PC-3 (cell line): ENCODE results near the gene SLC32A1. TPM values are rescaled to one million over a fixed set of nuclear protein-coding genes. Genes with fewer than 3 reads are reported as not detected.

Source experiments
- ATAC-seq: fragments of 200-7000 bp; cut with Tn5 transposase; 2 replicates; pipeline ENCODE4 v1.9.1; 2020; ENCODE audit warnings: mild to moderate bottlenecking, moderate library complexity
- BruUV-seq: library from RNA; stranded (reverse); fragments of 400-500 nt; replicated peaks from 2 replicates; lab custom pipeline; 2021; lab: Mats Ljungman, UMichigan
- CTCF ChIA-PET: fragments of 300-600 bp; sonication (Branson Sonifier 250); formaldehyde crosslinking; loops from one replicate; lab custom pipeline; 2022; ENCODE audit warnings: antibody characterized with exemption; lab: Charles Lee
- POLR2A ChIA-PET: fragments of 300-600 bp; sonication (Branson Sonifier 250); formaldehyde crosslinking; loops from one replicate; lab custom pipeline; 2022; ENCODE audit warnings: antibody characterized with exemption; ENCODE audit not compliant: unreplicated experiment; lab: Charles Lee
- DNase-seq: peaks from one replicate; pipeline ENCODE4 v3.0.0-alpha.2; 2015
- H2AFZ ChIP-seq: fragments of 300-600 bp; sonication (generic); 2 replicates; pipeline ENCODE4 v1.6.0; 2016; ENCODE audit warnings: antibody characterized with exemption, low read length
- H3F3A ChIP-seq: fragments of 300-600 bp; sonication (generic); one replicate; pipeline ENCODE4 v1.6.0; 2017; ENCODE audit warnings: antibody characterized with exemption, low read length, control low read depth, mild to moderate bottlenecking; ENCODE audit not compliant: unreplicated experiment
- H3K27ac ChIP-seq: fragments of 300-600 bp; sonication (generic); 2 replicates; pipeline ENCODE4 v1.5.1; 2016; ENCODE audit warnings: mild to moderate bottlenecking, low read length
- H3K27me3 ChIP-seq: fragments of 300-600 bp; sonication (generic); 2 replicates; pipeline ENCODE4 v1.6.1; 2016; ENCODE audit warnings: low read length, mixed read lengths
- H3K36me3 ChIP-seq: fragments of 300-600 bp; sonication (generic); 2 replicates; pipeline ENCODE4 v1.6.1; 2016; ENCODE audit warnings: low read depth, mixed run types, low read length, mixed read lengths
- H3K4me1 ChIP-seq: fragments of 300-600 bp; sonication (generic); 2 replicates; pipeline ENCODE4 v1.5.1; 2016; ENCODE audit warnings: low read length; ENCODE audit not compliant: insufficient read depth
- H3K4me2 ChIP-seq: fragments of 300-600 bp; sonication (generic); 2 replicates; pipeline ENCODE4 v1.6.0; 2016; ENCODE audit warnings: low read length
- H3K4me3 ChIP-seq: fragments of 300-600 bp; sonication (generic); 2 replicates; pipeline ENCODE4 v1.5.1; 2016; ENCODE audit warnings: mild to moderate bottlenecking, low read length, mixed read lengths
- H3K79me2 ChIP-seq: fragments of 300-600 bp; sonication (generic); 2 replicates; pipeline ENCODE4 v1.6.1; 2017; ENCODE audit warnings: low read length, mixed read lengths
- H3K9ac ChIP-seq: fragments of 300-600 bp; sonication (generic); 2 replicates; pipeline ENCODE4 v1.6.0; 2016; ENCODE audit warnings: mild to moderate bottlenecking, low read length
- H3K9me2 ChIP-seq: fragments of 300-600 bp; sonication (generic); replicated peaks from 2 replicates; pipeline ENCODE4 v1.6.1; 2016; ENCODE audit warnings: mixed run types, low read length, mixed read lengths
- H3K9me3 ChIP-seq: fragments of 300-600 bp; sonication (generic); 2 replicates; pipeline ENCODE4 v1.6.1; 2016; ENCODE audit warnings: low read length, mixed read lengths
- H4K20me1 ChIP-seq: fragments of 300-600 bp; sonication (generic); 2 replicates; pipeline ENCODE4 v1.6.1; 2016; ENCODE audit warnings: low read length, mixed read lengths
- EZH2 ChIP-seq: fragments of 300-600 bp; sonication (generic); IDR thresholded peaks from one replicate; pipeline ENCODE4 v1.6.1; 2017; ENCODE audit warnings: antibody characterized with exemption, mild to moderate bottlenecking, low read length; ENCODE audit not compliant: unreplicated experiment
- EZH2phosphoT487 ChIP-seq: fragments of 300-600 bp; sonication (generic); IDR thresholded peaks from 2 replicates; pipeline ENCODE4 v1.6.1; 2018; ENCODE audit warnings: mild to moderate bottlenecking, antibody characterized with exemption, low read length, borderline replicate concordance
- intact Hi-C: fragments of 100-400 bp; cut with micrococcal nuclease; formaldehyde crosslinking; loops from 2 replicates; pipeline ENCODE4 v1.9.0; 2023
- total RNA-seq: library from RNA; depleted of rRNA; stranded (reverse); fragments of >200 nt; gene quantifications from 2 replicates; pipeline ENCODE4 v1.2.3, GENCODE V29; 2014
- TF ChIP-seq, protein P1 (sequence below): fragments of 300-600 bp; sonication (generic); conservative IDR thresholded peaks from 2 replicates; pipeline ENCODE4 v1.5.1; 2017; ENCODE audit warnings: antibody characterized with exemption, low read depth, mild to moderate bottlenecking, low read length

Gene SLC32A1
- total RNA-seq, 1 experiment from 2014 or later: not detected

DNA sequence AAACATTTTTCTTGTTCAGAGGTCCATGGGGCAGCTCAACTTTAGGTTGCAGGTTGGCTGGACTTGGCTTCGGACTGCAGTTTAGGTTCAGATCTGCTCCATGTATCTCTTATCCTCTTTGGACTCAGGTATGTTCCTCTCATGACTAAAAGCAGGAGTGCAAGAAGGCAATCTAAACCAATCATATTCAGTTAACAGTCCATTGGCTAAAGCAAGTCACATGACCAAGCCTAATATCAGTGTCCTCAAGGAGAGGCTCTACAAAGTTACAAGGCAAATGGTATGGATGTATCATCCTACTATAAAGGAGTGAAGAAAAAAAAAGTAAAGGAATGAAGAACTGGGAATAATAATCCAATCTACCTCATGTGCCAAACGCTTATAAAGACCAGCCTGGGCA, 21.5 kb downstream of the SLC32A1 start:
- H3K9me3 ChIP-seq: no peaks in the 10 kb centered on the region
- POLR2A ChIA-PET: no interaction called here

DNA sequence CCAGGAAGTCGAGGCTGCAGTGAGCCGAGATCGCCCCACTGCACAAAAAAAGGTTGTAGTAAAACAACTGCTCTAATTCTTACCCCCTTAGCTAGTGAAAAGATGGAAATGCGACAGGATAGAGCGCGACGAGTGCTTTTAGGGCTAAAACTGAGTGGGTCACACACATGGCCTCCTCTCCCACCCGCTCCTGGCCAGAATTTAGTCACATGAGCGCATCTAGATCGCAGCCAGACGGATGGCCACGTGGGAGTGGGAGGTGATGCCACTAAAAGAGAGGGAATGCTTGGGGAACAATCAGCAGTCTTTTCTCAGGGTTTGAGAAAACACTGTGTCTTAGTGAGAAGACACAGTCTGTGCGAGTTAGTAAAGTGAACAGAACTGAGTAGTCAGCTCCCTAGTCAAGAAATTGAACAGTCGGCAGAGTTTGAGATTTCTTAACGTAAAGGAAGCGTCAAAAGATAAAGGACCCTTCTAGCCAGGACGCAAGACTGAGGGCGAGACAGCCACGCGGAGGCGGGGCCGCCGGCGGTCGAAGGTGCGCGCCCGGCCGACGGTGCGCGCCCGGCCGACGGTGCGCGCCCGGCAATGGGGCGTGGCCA, 23.3 kb downstream of the SLC32A1 start:
- Histone ChIP-seq H3K36me3 (peaks cover 9% of the 10 kb centered on the region; the same call in 1 of the 2 replicates), H3K79me2 (peaks cover 17% of the 10 kb centered on the region), H3F3A (no peaks in the 10 kb centered on the region), H3K27ac (no peak overlapping the region), H2AFZ (peak overlapping the region; percentile 94), H3K4me1 (peaks cover 17% of the 10 kb centered on the region; the same call in 1 of the 2 replicates), H3K9ac (peak overlapping the region; percentile 85; the same call in 1 of the 2 replicates), H4K20me1 (0 out of 2 replicates have a peak, but pooled peaks cover 5% of the 10 kb centered on the region), H3K4me2 (peak overlapping the region; percentile 96), H3K27me3 (peaks cover 14% of the 10 kb centered on the region; the same call in 1 of the 2 replicates), H3K4me3 (peak overlapping the region; percentile 94), H3K9me3 (no peaks in the 10 kb centered on the region), H3K9me2 (no peaks in the 10 kb centered on the region)
- POLR2A ChIA-PET: interaction anchor here (0.6 kb wide), 1 partner anchor 67 kb away, joined by 8 read pairs; no protein-coding TSS in a partner anchor
- ATAC-seq (no peak), DNase-seq (peak; percentile 89)
- intact Hi-C loops: no loop called here
- BruUV-seq: no TSS peak
- TF ChIP-seq, protein P1, sequence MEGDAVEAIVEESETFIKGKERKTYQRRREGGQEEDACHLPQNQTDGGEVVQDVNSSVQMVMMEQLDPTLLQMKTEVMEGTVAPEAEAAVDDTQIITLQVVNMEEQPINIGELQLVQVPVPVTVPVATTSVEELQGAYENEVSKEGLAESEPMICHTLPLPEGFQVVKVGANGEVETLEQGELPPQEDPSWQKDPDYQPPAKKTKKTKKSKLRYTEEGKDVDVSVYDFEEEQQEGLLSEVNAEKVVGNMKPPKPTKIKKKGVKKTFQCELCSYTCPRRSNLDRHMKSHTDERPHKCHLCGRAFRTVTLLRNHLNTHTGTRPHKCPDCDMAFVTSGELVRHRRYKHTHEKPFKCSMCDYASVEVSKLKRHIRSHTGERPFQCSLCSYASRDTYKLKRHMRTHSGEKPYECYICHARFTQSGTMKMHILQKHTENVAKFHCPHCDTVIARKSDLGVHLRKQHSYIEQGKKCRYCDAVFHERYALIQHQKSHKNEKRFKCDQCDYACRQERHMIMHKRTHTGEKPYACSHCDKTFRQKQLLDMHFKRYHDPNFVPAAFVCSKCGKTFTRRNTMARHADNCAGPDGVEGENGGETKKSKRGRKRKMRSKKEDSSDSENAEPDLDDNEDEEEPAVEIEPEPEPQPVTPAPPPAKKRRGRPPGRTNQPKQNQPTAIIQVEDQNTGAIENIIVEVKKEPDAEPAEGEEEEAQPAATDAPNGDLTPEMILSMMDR: no peak
- TF ChIP-seq EZH2phosphoT487 (no peak), EZH2 (no peak)
- CTCF ChIA-PET: no interaction called here

More for the DNA sequence above, 21.5 kb downstream of the SLC32A1 start:
- H3K4me3 ChIP-seq: no peak overlapping the region
- H3K36me3 ChIP-seq: no peaks in the 10 kb centered on the region
- no peak overlapping the region for H3K27ac ChIP-seq
- H3K9me2 ChIP-seq: no peaks in the 10 kb centered on the region
- peaks cover 17% of the 10 kb centered on the region for H3K79me2 ChIP-seq
- no peaks in the 10 kb centered on the region for H3F3A ChIP-seq
- no peak overlapping the region for H3K4me2 ChIP-seq
- no peak overlapping the region for H2AFZ ChIP-seq
- 0 out of 2 replicates have a peak, but pooled peaks cover 5% of the 10 kb centered on the region for H4K20me1 ChIP-seq
- ATAC-seq: no peak
- H3K9ac ChIP-seq: no peak overlapping the region
- no peak for TF ChIP-seq EZH2phosphoT487
- TF ChIP-seq, protein P1: no peak
- TF ChIP-seq EZH2: no peak
- peaks cover 33% of the 10 kb centered on the region for H3K27me3 ChIP-seq
- intact Hi-C loops: no loop called here
- DNase-seq: no peak
- peaks cover 17% of the 10 kb centered on the region; the same call in 1 of the 2 replicates for H3K4me1 ChIP-seq
- CTCF ChIA-PET: no interaction called here
- BruUV-seq: no TSS peak
